Upper lobe of right lung (tissue), 1 donor: ENCODE data around the gene BCOR. TPM values are rescaled to one million over a fixed set of nuclear protein-coding genes. Genes with fewer than 3 reads are reported as not detected.
A peak's percentile ranks its signal among the peaks of the same experiment; 100 is the strongest.

Experiments
- ATAC-seq: fragments of 200-7000 bp; cut with Tn5 transposase; one replicate; pipeline ENCODE4 v1.9.1; 2020; ENCODE audit warnings: mild to moderate bottlenecking, moderate library complexity
- DNase-seq: peaks from one replicate; pipeline ENCODE4 v3.0.0-alpha.2; 2020
- H3K27ac ChIP-seq: fragments of 200-600 bp; one replicate; pipeline ENCODE4 v1.8.0; 2022
- H3K27me3 ChIP-seq: fragments of 200-600 bp; one replicate; pipeline ENCODE4 v1.8.0; 2022; ENCODE audit warnings: mild to moderate bottlenecking
- H3K36me3 ChIP-seq: fragments of 200-600 bp; one replicate; pipeline ENCODE4 v1.8.0; 2022
- H3K4me1 ChIP-seq: fragments of 200-600 bp; one replicate; pipeline ENCODE4 v1.8.0; 2022
- H3K4me3 ChIP-seq: fragments of 200-600 bp; one replicate; pipeline ENCODE4 v1.8.0; 2022; ENCODE audit warnings: mild to moderate bottlenecking
- H3K9me3 ChIP-seq: fragments of 200-600 bp; one replicate; pipeline ENCODE4 v1.8.0; 2022
- CTCF ChIP-seq: fragments of 200-600 bp; IDR thresholded peaks from one replicate; pipeline ENCODE4 v1.8.0; 2022; ENCODE audit warnings: antibody characterized with exemption
- intact Hi-C: fragments of 100-400 bp; cut with DNase I; formaldehyde crosslinking; loops from one replicate; pipeline ENCODE4 v1.11.0; 2022
- total RNA-seq: library from RNA; stranded (reverse); fragmentation: NEBNext Ultra II Directional; extraction: Animal tissue kit (Norgen Biotek cat#: 25700); gene quantifications from one replicate; pipeline ENCODE4 v1.2.1, GENCODE V29; 2021
- donor health status: DM: no; HTN: yes; CAD: no; lungs with severe emphysema.

Gene BCOR
- total RNA-seq, 1 donor from 2014 or later = 26.1 TPM

GRCh38 chrX:40145001-40145922, 47.5 kb upstream of the BCOR start:
- peaks cover 10% of the 10 kb centered on the region for H3K4me1 ChIP-seq
- intact Hi-C loops = no loop called here
- H3K4me3 ChIP-seq = peak overlapping the region; percentile 52

GRCh38 chrX:40144576-40144975, 46.8 kb upstream of the BCOR start:
- Histone ChIP-seq H3K4me3 (no peak overlapping the region), H3K9me3 (no peaks in the 10 kb centered on the region), H3K36me3 (no peaks in the 10 kb centered on the region), H3K27ac (no peak overlapping the region), H3K27me3 (no peaks in the 10 kb centered on the region), H3K4me1 (peaks cover 10% of the 10 kb centered on the region)
- DNase-seq = no peak
- no peak for TF ChIP-seq CTCF
- intact Hi-C loops = no loop called here
- ATAC-seq = no peak

More at GRCh38 chrX:40145001-40145922, 47.5 kb upstream of the BCOR start:
- Histone ChIP-seq H3K27me3 (no peaks in the 10 kb centered on the region), H3K36me3 (no peaks in the 10 kb centered on the region), H3K9me3 (no peaks in the 10 kb centered on the region), H3K27ac (no peak overlapping the region)
- DNase-seq = peak; percentile 69
- no peak for TF ChIP-seq CTCF
- peak; percentile 39 for ATAC-seq

GRCh38 chrX:40143987-40144386, 46.2 kb upstream of the BCOR start:
- H3K36me3 ChIP-seq = no peaks in the 10 kb centered on the region
- no peaks in the 10 kb centered on the region for H3K9me3 ChIP-seq
- no peak for TF ChIP-seq CTCF
- peaks cover 10% of the 10 kb centered on the region for H3K4me1 ChIP-seq
- intact Hi-C loops = no loop called here
- H3K27ac ChIP-seq = no peak overlapping the region
- DNase-seq (no peak), ATAC-seq (no peak)
- H3K4me3 ChIP-seq = no peak overlapping the region
- no peaks in the 10 kb centered on the region for H3K27me3 ChIP-seq

GRCh38 chrX:40143001-40143400, 45.2 kb upstream of the BCOR start:
- ATAC-seq (no peak), DNase-seq (no peak)
- peaks cover 10% of the 10 kb centered on the region for H3K4me1 ChIP-seq
- no peak for TF ChIP-seq CTCF
- no peaks in the 10 kb centered on the region for H3K36me3 ChIP-seq
- intact Hi-C loops = no loop called here
- H3K27me3 ChIP-seq = no peaks in the 10 kb centered on the region
- no peak overlapping the region for H3K27ac ChIP-seq
- H3K9me3 ChIP-seq = no peaks in the 10 kb centered on the region
- no peak overlapping the region for H3K4me3 ChIP-seq

- H3K27me3 ChIP-seq = no peaks in the 10 kb centered on the region
- no peak for TF ChIP-seq CTCF
- intact Hi-C loops = no loop called here
- DNase-seq (no peak), ATAC-seq (no peak)
- H3K9me3 ChIP-seq = no peaks in the 10 kb centered on the region
- H3K36me3 ChIP-seq = no peaks in the 10 kb centered on the region
- no peak overlapping the region for H3K4me3 ChIP-seq
- H3K27ac ChIP-seq = no peak overlapping the region
- peaks cover 10% of the 10 kb centered on the region for H3K4me1 ChIP-seq
Measured at GRCh38 chrX:40142417-40142816, 44.7 kb upstream of the BCOR start.
